HepG2 (cell line): ENCODE results near the gene PPP1R16B. TPM values are rescaled to one million over a fixed set of nuclear protein-coding genes. Genes with fewer than 3 reads are reported as not detected.

Source experiments
- ARNT ChIP-seq: fragments of 450-650 bp; IDR thresholded peaks from 2 replicates; pipeline ENCODE4 v1.6.1; 2017
- CBX5 ChIP-seq: sonication (generic); formaldehyde crosslinking; IDR thresholded peaks from 2 replicates; pipeline ENCODE4 v1.4.0; 2020; ENCODE audit warnings: missing genetic modification reagents, borderline replicate concordance
- KDM2A ChIP-seq: sonication (generic); formaldehyde crosslinking; IDR thresholded peaks from 2 replicates; pipeline ENCODE4 v1.4.0; 2020; ENCODE audit warnings: low read depth, missing genetic modification reagents, borderline replicate concordance
- LBX2 ChIP-seq: sonication (generic); formaldehyde crosslinking; IDR thresholded peaks from 2 replicates; pipeline ENCODE4 v1.5.0; 2020; ENCODE audit warnings: missing genetic modification reagents, mild to moderate bottlenecking, borderline replicate concordance
- SALL2 ChIP-seq: sonication (generic); formaldehyde crosslinking; IDR thresholded peaks from 2 replicates; pipeline ENCODE4 v1.8.1; 2023; ENCODE audit warnings: mild to moderate bottlenecking, missing genetic modification reagents, inconsistent platforms
- SMAD1 ChIP-seq: sonication (generic); formaldehyde crosslinking; IDR thresholded peaks from 2 replicates; pipeline ENCODE4 v1.4.0; 2020; ENCODE audit warnings: missing genetic modification reagents, low read depth, mild to moderate bottlenecking, borderline replicate concordance
- SMARCC2 ChIP-seq: fragments of 450-650 bp; IDR thresholded peaks from 2 replicates; pipeline ENCODE4 v1.6.1; 2017; ENCODE audit warnings: antibody characterized with exemption, mild to moderate bottlenecking
- SOX6 ChIP-seq, 2 experiments: fragments of 450-650 bp in 1 of 2; sonication (generic) in 1 of 2; formaldehyde crosslinking in 1 of 2; IDR thresholded peaks; 2 replicates each; pipeline versions ENCODE4 v1.4.0 to v1.6.1; 2017 to 2020; ENCODE audit warnings: antibody characterized with exemption in 1 of 2, mild to moderate bottlenecking in 1 of 2, missing genetic modification reagents in 1 of 2
- ZBTB2 ChIP-seq: sonication (generic); formaldehyde crosslinking; IDR thresholded peaks from 2 replicates; pipeline ENCODE4 v1.8.0; 2022; ENCODE audit warnings: low read depth, missing genetic modification reagents
- ZBTB40 ChIP-seq, 2 experiments: fragments of 450-650 bp in 1 of 2; sonication (generic) in 1 of 2; formaldehyde crosslinking in 1 of 2; IDR thresholded peaks; 2 replicates each; pipeline versions ENCODE4 v1.6.1 to v1.8.0; 2016 to 2022; ENCODE audit warnings: antibody characterized with exemption in 1 of 2, mild to moderate bottlenecking in 1 of 2, missing genetic modification reagents in 1 of 2
- ZNF782 ChIP-seq: sonication (generic); formaldehyde crosslinking; IDR thresholded peaks from 2 replicates; pipeline ENCODE4 v1.4.0; 2020; ENCODE audit warnings: missing genetic modification reagents, mild to moderate bottlenecking, borderline replicate concordance
- ZXDC ChIP-seq: sonication (generic); formaldehyde crosslinking; IDR thresholded peaks from 2 replicates; pipeline ENCODE4 v1.5.0; 2020; ENCODE audit warnings: mild to moderate bottlenecking, missing genetic modification reagents
- ZZZ3 ChIP-seq: sonication (generic); formaldehyde crosslinking; IDR thresholded peaks from 2 replicates; pipeline ENCODE4 v1.4.0; 2020; ENCODE audit warnings: missing genetic modification reagents, mild to moderate bottlenecking, borderline replicate concordance
- polyA plus RNA-seq, 8 experiments: library from polyadenylated mRNA; depleted of rRNA in 3 of 8; stranded (reverse) in 7 of 8; unstranded in 1 of 8; fragments of >200 nt; fragmentation: Illumina TruSeq in 4 of 8; extraction: Trizol in 4 of 8; gene quantifications; 2 replicates each; pipeline versions ENCODE4 v1.2.1 to v1.2.3, GENCODE V29; 2011 to 2016; ENCODE audit warnings: low read depth in 4 of 8, missing spikeins in 1 of 8, mixed read lengths in 1 of 8; ENCODE audit not compliant: insufficient read depth in 1 of 8
- total RNA-seq, 5 experiments: library from RNA; depleted of rRNA; stranded (reverse); fragments of >200 nt; fragmentation: Illumina TruSeq; extraction: Trizol; gene quantifications; 2 replicates each; pipeline ENCODE4 v1.2.3, GENCODE V29; 2016; ENCODE audit warnings: low read depth in 1 of 5

Gene PPP1R16B
- total and polyA plus RNA-seq, 2 of the 13 experiments (the other 11 are each of a cell fraction or from before 2014, with no cell fraction given) = 0.02 to 0.11 TPM

GRCh38 chr20:38926142-38926933 is 120.8 kb downstream of the PPP1R16B start, which contains the start of gene FAM83D (continued):
- TF ChIP-seq ARNT (no peak), CBX5 (CRISPR knock-in tag) (peak; percentile 90; the same call in 1 of the 2 replicates), ZBTB2 (peak; percentile 86; the same call in 1 of the 2 replicates), ZZZ3 (no peak), SMAD1 (CRISPR knock-in tag) (peak; percentile 99), ZBTB40 (IDR thresholded peaks at IDR 0.05) (no peak), ZBTB40 (CRISPR knock-in tag; IDR thresholded peaks at IDR 0.05) (peak; percentile 82), SOX6 (IDR thresholded peaks at IDR 0.05) (no peak), SOX6 (CRISPR knock-in tag; IDR thresholded peaks at IDR 0.05) (peak; percentile 75), ZXDC (no peak; the same call in 1 of the 2 replicates), SALL2 (peak; percentile 62), SMARCC2 (no peak), LBX2 (no peak; the same call in 1 of the 2 replicates), ZNF782 (CRISPR knock-in tag) (peak; percentile 79; the same call in 1 of the 2 replicates), KDM2A (peak; percentile 97)
